Astrocyte (in vitro differentiated cells and primary cell): ENCODE results near the gene RTL5. TPM values are rescaled to one million over a fixed set of nuclear protein-coding genes. Genes with fewer than 3 reads are reported as not detected.

Source experiments
- DNase-seq: peaks from one replicate; pipeline ENCODE4 v3.0.0-alpha.2; 2010; ENCODE audit warnings: low read depth
- FAIRE-seq: peaks from 2 replicates; lab custom pipeline; 2011; peaks lifted over from hg19 to GRCh38; lab: Jason Lieb, UNC
- H2AFZ ChIP-seq: 2 replicates; pipeline ENCODE4 v1.6.0; 2012; ENCODE audit warnings: low read depth, low read length, inconsistent platforms
- H3K27ac ChIP-seq: 2 replicates; pipeline ENCODE4 v1.5.1; 2011; ENCODE audit warnings: low read depth, low read length, inconsistent platforms
- H3K27me3 ChIP-seq: 2 replicates; pipeline ENCODE4 v1.6.0; 2011; ENCODE audit warnings: low read length, inconsistent platforms; ENCODE audit not compliant: insufficient read depth
- H3K36me3 ChIP-seq: 2 replicates; pipeline ENCODE4 v1.5.1; 2011; ENCODE audit warnings: low read length, inconsistent platforms; ENCODE audit not compliant: insufficient read depth
- H3K4me1 ChIP-seq: 2 replicates; pipeline ENCODE4 v1.5.1; 2011; ENCODE audit warnings: low read length, inconsistent platforms; ENCODE audit not compliant: insufficient read depth
- H3K4me2 ChIP-seq: 2 replicates; pipeline ENCODE4 v1.6.0; 2012; ENCODE audit warnings: low read length, inconsistent platforms
- H3K4me3 ChIP-seq: 2 replicates; pipeline ENCODE4 v1.5.1; 2011; ENCODE audit warnings: low read depth, mild to moderate bottlenecking, low read length, inconsistent platforms; ENCODE audit not compliant: insufficient read depth
- H3K79me2 ChIP-seq: 2 replicates; pipeline ENCODE4 v1.6.0; 2012; ENCODE audit warnings: mild to moderate bottlenecking, low read length, inconsistent platforms; ENCODE audit not compliant: insufficient read depth
- H3K9ac ChIP-seq: 2 replicates; pipeline ENCODE4 v1.6.0; 2012; ENCODE audit warnings: mild to moderate bottlenecking, low read length, inconsistent platforms
- H3K9me3 ChIP-seq: 2 replicates; pipeline ENCODE4 v1.5.1; 2012; ENCODE audit warnings: low read depth, mild to moderate bottlenecking, low read length, inconsistent platforms; ENCODE audit not compliant: insufficient read depth
- H4K20me1 ChIP-seq: 2 replicates; pipeline ENCODE4 v1.6.0; 2012; ENCODE audit warnings: low read length, inconsistent platforms; ENCODE audit not compliant: insufficient read depth
- H3K27ac Mint-ChIP-seq: one replicate; pipeline ENCODE4 v1.8.0; 2021; ENCODE audit warnings: mild to moderate bottlenecking, mixed read lengths; ENCODE audit not compliant: unreplicated experiment
- H3K27me3 Mint-ChIP-seq: one replicate; pipeline ENCODE4 v1.8.0; 2021; ENCODE audit warnings: low read depth, mixed read lengths; ENCODE audit not compliant: unreplicated experiment
- H3K36me3 Mint-ChIP-seq: one replicate; pipeline ENCODE4 v1.8.0; 2021; ENCODE audit warnings: low read depth, mixed read lengths; ENCODE audit not compliant: unreplicated experiment
- H3K4me1 Mint-ChIP-seq: one replicate; pipeline ENCODE4 v1.8.0; 2021; ENCODE audit warnings: low read depth, mixed read lengths; ENCODE audit not compliant: unreplicated experiment
- H3K4me3 Mint-ChIP-seq: one replicate; pipeline ENCODE4 v1.8.0; 2021; ENCODE audit warnings: mild to moderate bottlenecking, moderate library complexity, mixed read lengths; ENCODE audit not compliant: unreplicated experiment
- H3K9me3 Mint-ChIP-seq: one replicate; pipeline ENCODE4 v1.8.0; 2021; ENCODE audit warnings: mild to moderate bottlenecking, mixed read lengths; ENCODE audit not compliant: unreplicated experiment
- EZH2 ChIP-seq: IDR thresholded peaks from 2 replicates; pipeline ENCODE4 v1.6.1; 2012; ENCODE audit warnings: mild to moderate bottlenecking, low read length, inconsistent platforms; ENCODE audit not compliant: insufficient read depth
- total RNA-seq: library from RNA; stranded (reverse); gene quantifications from 2 replicates; pipeline ENCODE4 v1.2.1, GENCODE V29; 2021
- TF ChIP-seq, protein P1 (sequence below): IDR thresholded peaks from 2 replicates; pipeline ENCODE4 v1.5.1; 2011; ENCODE audit warnings: low read depth, mild to moderate bottlenecking, inconsistent platforms, low read length, moderate library complexity; ENCODE audit not compliant: insufficient read depth

Gene RTL5
- total RNA-seq, 1 donor from 2014 or later: 16.1 TPM

DNA sequence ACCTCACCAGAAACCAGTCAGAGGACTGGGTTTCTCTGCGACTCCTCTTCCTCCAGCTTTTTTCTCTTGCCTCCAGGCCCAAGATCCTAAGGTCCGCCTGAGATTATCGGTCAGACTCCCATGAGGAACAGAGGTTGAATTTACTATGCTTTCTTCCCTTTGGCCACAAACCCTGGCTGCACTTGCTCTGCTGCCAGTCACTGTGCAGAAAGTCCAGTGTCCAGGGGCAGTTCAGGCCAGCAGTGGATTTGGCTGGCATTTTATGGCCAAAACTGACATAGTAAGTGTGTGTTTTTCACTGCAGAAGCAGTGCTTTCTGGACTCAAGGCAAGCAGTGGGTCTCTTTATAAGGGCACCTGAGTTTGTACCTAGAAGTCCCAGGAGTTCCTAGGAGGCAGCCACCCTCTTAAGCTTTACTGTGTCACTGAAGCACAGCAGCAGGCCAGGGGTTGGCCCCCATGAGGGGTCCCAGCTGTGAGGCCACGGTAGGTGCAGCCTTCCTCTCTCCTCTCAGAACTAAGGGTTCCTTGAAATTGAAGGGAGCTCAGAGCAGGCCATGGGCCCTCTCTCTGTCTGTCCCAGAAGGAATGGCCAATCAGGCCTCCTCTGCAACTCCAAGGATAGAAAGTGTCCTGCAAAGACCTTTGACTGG lies 3.4 kb downstream of the RTL5 start:
- Mint-ChIP-seq H3K9me3 (no peaks in the 10 kb centered on the region), H3K27me3 (no peaks in the 10 kb centered on the region), H3K4me1 (peaks cover 26% of the 10 kb centered on the region)

DNA sequence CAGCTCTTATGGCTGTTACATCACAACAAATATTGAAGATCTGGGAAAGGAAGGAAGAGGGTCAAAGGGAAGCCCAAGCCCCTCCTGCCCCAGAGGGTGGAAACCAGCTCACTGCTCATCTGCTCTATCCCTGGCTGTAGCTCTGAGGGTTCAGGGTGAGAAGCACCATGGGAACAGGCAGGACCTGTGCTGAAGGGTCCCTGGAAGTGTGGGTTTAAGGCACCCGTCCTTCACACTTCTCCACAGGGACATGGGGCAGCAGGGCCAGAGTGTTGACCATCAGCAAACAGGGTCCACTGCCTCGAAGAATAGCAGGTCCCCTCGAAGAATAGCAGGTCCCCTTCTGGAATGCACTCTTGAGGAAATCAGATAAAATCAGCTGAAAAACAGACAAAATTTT lies 4.4 kb downstream of the RTL5 start:
- no peak overlapping the region for H2AFZ ChIP-seq

More for the DNA sequence above, 3.4 kb downstream of the RTL5 start:
- H3K27ac ChIP-seq: no peak overlapping the region
- no peak for DNase-seq
- H3K4me3 ChIP-seq: no peak overlapping the region
- H3K4me1 ChIP-seq: peaks cover 30% of the 10 kb centered on the region
- Mint-ChIP-seq H3K4me3 (no peak overlapping the region), H3K27ac (no peak overlapping the region), H3K36me3 (peaks cover 7% of the 10 kb centered on the region)
- H4K20me1 ChIP-seq: peaks cover 4% of the 10 kb centered on the region
- H3K4me2 ChIP-seq: peak overlapping the region; percentile 5
- TF ChIP-seq, protein P1, sequence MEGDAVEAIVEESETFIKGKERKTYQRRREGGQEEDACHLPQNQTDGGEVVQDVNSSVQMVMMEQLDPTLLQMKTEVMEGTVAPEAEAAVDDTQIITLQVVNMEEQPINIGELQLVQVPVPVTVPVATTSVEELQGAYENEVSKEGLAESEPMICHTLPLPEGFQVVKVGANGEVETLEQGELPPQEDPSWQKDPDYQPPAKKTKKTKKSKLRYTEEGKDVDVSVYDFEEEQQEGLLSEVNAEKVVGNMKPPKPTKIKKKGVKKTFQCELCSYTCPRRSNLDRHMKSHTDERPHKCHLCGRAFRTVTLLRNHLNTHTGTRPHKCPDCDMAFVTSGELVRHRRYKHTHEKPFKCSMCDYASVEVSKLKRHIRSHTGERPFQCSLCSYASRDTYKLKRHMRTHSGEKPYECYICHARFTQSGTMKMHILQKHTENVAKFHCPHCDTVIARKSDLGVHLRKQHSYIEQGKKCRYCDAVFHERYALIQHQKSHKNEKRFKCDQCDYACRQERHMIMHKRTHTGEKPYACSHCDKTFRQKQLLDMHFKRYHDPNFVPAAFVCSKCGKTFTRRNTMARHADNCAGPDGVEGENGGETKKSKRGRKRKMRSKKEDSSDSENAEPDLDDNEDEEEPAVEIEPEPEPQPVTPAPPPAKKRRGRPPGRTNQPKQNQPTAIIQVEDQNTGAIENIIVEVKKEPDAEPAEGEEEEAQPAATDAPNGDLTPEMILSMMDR: no peak
- no peak for TF ChIP-seq EZH2
- no peak for FAIRE-seq
- no peaks in the 10 kb centered on the region for H3K27me3 ChIP-seq
- no peak overlapping the region for H3K9ac ChIP-seq
- no peaks in the 10 kb centered on the region for H3K9me3 ChIP-seq
- no peaks in the 10 kb centered on the region for H3K79me2 ChIP-seq
- no peak overlapping the region for H2AFZ ChIP-seq
- no peaks in the 10 kb centered on the region for H3K36me3 ChIP-seq

More for the DNA sequence above, 4.4 kb downstream of the RTL5 start:
- no peak for DNase-seq
- H3K9me3 Mint-ChIP-seq: no peaks in the 10 kb centered on the region
- H3K79me2 ChIP-seq: no peaks in the 10 kb centered on the region
- peaks cover 31% of the 10 kb centered on the region for H3K4me1 ChIP-seq
- no peaks in the 10 kb centered on the region for H3K36me3 ChIP-seq
- H3K4me3 ChIP-seq: no peak overlapping the region
- TF ChIP-seq, protein P1: no peak
- no peak for TF ChIP-seq EZH2
- no peaks in the 10 kb centered on the region for H3K27me3 Mint-ChIP-seq
- FAIRE-seq: no peak
- peaks cover 4% of the 10 kb centered on the region for H4K20me1 ChIP-seq
- H3K4me1 Mint-ChIP-seq: peaks cover 24% of the 10 kb centered on the region
- no peak overlapping the region for H3K27ac Mint-ChIP-seq
- no peaks in the 10 kb centered on the region for H3K9me3 ChIP-seq
- H3K36me3 Mint-ChIP-seq: peaks cover 7% of the 10 kb centered on the region
- no peak overlapping the region for H3K27ac ChIP-seq
- no peak overlapping the region for H3K4me3 Mint-ChIP-seq
- H3K27me3 ChIP-seq: no peaks in the 10 kb centered on the region
- H3K4me2 ChIP-seq: no peak overlapping the region
- H3K9ac ChIP-seq: no peak overlapping the region
